ENCODE results near the gene BSG. TPM values are rescaled to one million over a fixed set of nuclear protein-coding genes. Genes with fewer than 3 reads are reported as not detected.

BSG gene
- total and polyA plus RNA-seq, 2 donors (not counting 1 experiment from before 2014, with no cell fraction given), result 246 to 325 TPM

GRCh38 chr19:612941-613340, 40.5 kb downstream of the BSG start:
- H3K36me3 ChIP-seq (ENCODE audit: control insufficient read depth, insufficient read depth, low read length), result no peaks in the 10 kb centered on the region
- H3K79me2 ChIP-seq (ENCODE audit: control insufficient read depth, insufficient read depth, low read length), result no peaks in the 10 kb centered on the region
- DNase-seq (ENCODE audit: low read depth in 2 of 2), result no peak
- no peaks in the 10 kb centered on the region for H4K20me1 ChIP-seq (ENCODE audit: control insufficient read depth, extremely low read depth, insufficient read depth, low read length)
- TF ChIP-seq EZH2 (IDR thresholded peaks at IDR 0.05; ENCODE audit: low read length, missing control alignments) (no peak), CTCF (conservative IDR thresholded peaks at IDR 0.05 in 1 of 2, IDR thresholded peaks at IDR 0.05 in 1 of 2; ENCODE audit: low read depth in 1 of 2, low read length in 2 of 2) (no peak)
- H3K27ac ChIP-seq (ENCODE audit: insufficient read depth, low read length), result no peak overlapping the region
- H3K27me3 ChIP-seq (ENCODE audit: control insufficient read depth, insufficient read depth, low read length), result no peaks in the 10 kb centered on the region
- no peak overlapping the region for H3K4me3 ChIP-seq (replicated peaks in 1 of 4; ENCODE audit: control extremely low read depth in 1 of 4, insufficient read depth in 1 of 4, low read depth in 3 of 4, low read length in 4 of 4)
- no peaks in the 10 kb centered on the region for H3K9me3 ChIP-seq (ENCODE audit: control insufficient read depth, insufficient read depth, low read depth, low read length)
- peaks cover 9% of the 10 kb centered on the region for H3K4me1 ChIP-seq (ENCODE audit: control insufficient read depth, extremely low read depth, insufficient read depth, low read length)
- no peak overlapping the region for H3K9ac ChIP-seq (ENCODE audit: insufficient read depth, low read length)
- no peak overlapping the region for H2AFZ ChIP-seq (ENCODE audit: low read length)
- no peak overlapping the region for H3K4me2 ChIP-seq (ENCODE audit: extremely low read depth, insufficient read depth, low read length)

- TF ChIP-seq EZH2 (IDR thresholded peaks at IDR 0.05; ENCODE audit: low read length, missing control alignments), result no peak
- no peak for TF ChIP-seq CTCF (conservative IDR thresholded peaks at IDR 0.05 in 1 of 2, IDR thresholded peaks at IDR 0.05 in 1 of 2; ENCODE audit: low read depth in 1 of 2, low read length in 2 of 2)
- Histone ChIP-seq H3K4me3 (replicated peaks in 1 of 4; ENCODE audit: control extremely low read depth in 1 of 4, insufficient read depth in 1 of 4, low read depth in 3 of 4, low read length in 4 of 4) (no peak overlapping the region), H3K9ac (ENCODE audit: insufficient read depth, low read length) (no peak overlapping the region), H3K36me3 (ENCODE audit: control insufficient read depth, insufficient read depth, low read length) (peaks cover 4% of the 10 kb centered on the region), H3K27me3 (ENCODE audit: control insufficient read depth, insufficient read depth, low read length) (no peaks in the 10 kb centered on the region), H3K4me2 (ENCODE audit: extremely low read depth, insufficient read depth, low read length) (no peak overlapping the region), H4K20me1 (ENCODE audit: control insufficient read depth, extremely low read depth, insufficient read depth, low read length) (no peaks in the 10 kb centered on the region), H3K4me1 (ENCODE audit: control insufficient read depth, extremely low read depth, insufficient read depth, low read length) (peaks cover 9% of the 10 kb centered on the region), H3K79me2 (ENCODE audit: control insufficient read depth, insufficient read depth, low read length) (no peaks in the 10 kb centered on the region), H2AFZ (ENCODE audit: low read length) (no peak overlapping the region), H3K9me3 (ENCODE audit: control insufficient read depth, insufficient read depth, low read depth, low read length) (no peaks in the 10 kb centered on the region), H3K27ac (ENCODE audit: insufficient read depth, low read length) (no peak overlapping the region)
- DNase-seq (ENCODE audit: low read depth in 2 of 2), result no peak
Measured at GRCh38 chr19:613732-614567, 41.6 kb downstream of the BSG start.

DNA sequence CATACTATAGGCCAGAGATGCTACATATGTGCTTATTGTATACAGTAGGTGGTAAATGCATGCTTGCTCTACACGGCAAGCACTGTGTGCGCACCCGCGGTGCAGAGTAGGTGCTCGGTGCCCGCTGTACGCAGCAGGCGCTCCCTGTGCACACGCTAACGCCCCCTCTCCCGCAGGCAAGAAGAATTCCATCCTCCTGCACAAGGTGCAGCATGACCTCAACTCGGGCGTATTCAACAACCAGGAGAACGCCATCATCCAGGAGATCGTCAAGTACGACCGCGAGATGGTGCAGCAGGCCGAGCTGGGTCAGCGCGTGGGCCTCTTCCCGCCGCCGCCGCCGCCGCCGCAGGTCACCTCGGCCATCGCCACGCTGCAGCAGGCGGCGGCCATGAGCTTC, 43.2 kb downstream of the BSG start:
- Histone ChIP-seq H3K4me3 (replicated peaks in 1 of 4; ENCODE audit: control extremely low read depth in 1 of 4, insufficient read depth in 1 of 4, low read depth in 3 of 4, low read length in 4 of 4) (no peak overlapping the region), H3K36me3 (ENCODE audit: control insufficient read depth, insufficient read depth, low read length) (peaks cover 8% of the 10 kb centered on the region), H3K27ac (ENCODE audit: insufficient read depth, low read length) (no peak overlapping the region), H3K27me3 (ENCODE audit: control insufficient read depth, insufficient read depth, low read length) (no peaks in the 10 kb centered on the region), H3K9ac (ENCODE audit: insufficient read depth, low read length) (no peak overlapping the region), H3K79me2 (ENCODE audit: control insufficient read depth, insufficient read depth, low read length) (no peaks in the 10 kb centered on the region), H4K20me1 (ENCODE audit: control insufficient read depth, extremely low read depth, insufficient read depth, low read length) (no peaks in the 10 kb centered on the region), H2AFZ (ENCODE audit: low read length) (no peak overlapping the region), H3K4me2 (ENCODE audit: extremely low read depth, insufficient read depth, low read length) (no peak overlapping the region), H3K9me3 (ENCODE audit: control insufficient read depth, insufficient read depth, low read depth, low read length) (no peaks in the 10 kb centered on the region), H3K4me1 (ENCODE audit: control insufficient read depth, extremely low read depth, insufficient read depth, low read length) (peaks cover 9% of the 10 kb centered on the region)
- DNase-seq (ENCODE audit: low read depth in 2 of 2), result no peak
- TF ChIP-seq CTCF (conservative IDR thresholded peaks at IDR 0.05 in 1 of 2, IDR thresholded peaks at IDR 0.05 in 1 of 2; ENCODE audit: low read depth in 1 of 2, low read length in 2 of 2), result no peak
- TF ChIP-seq EZH2 (IDR thresholded peaks at IDR 0.05; ENCODE audit: low read length, missing control alignments), result no peak
